GM18519 (cell line): ENCODE results near the gene ABCB1.
A peak's percentile ranks its signal among the peaks of the same experiment; 100 is the strongest.
"Not testable (repeated sequence)": the region's sequence is repeated elsewhere in the genome, so short reads cannot be mapped to it uniquely, and the experiment has no call there.

Experiments used
- ATAC-seq: cut with Tn5 transposase; IDR thresholded peaks from one replicate; pipeline ENCODE4 v1.9.1; 2021; ENCODE audit warnings: mild to moderate bottlenecking, moderate library complexity; ENCODE audit not compliant: unreplicated experiment, low FRiP score

Gene ABCB1

GRCh38 chr7:87580636-87581035, 20.0 kb downstream of the ABCB1 start:
- no peak for ATAC-seq

- ATAC-seq = no peak
Observed at GRCh38 chr7:87575521-87575920, 25.2 kb downstream of the ABCB1 start.

GRCh38 chr7:87574630-87575029, 26.1 kb downstream of the ABCB1 start:
- ATAC-seq = peak; percentile 38

GRCh38 chr7:87572513-87572912, 28.2 kb downstream of the ABCB1 start:
- not testable (repeated sequence) for ATAC-seq

GRCh38 chr7:87570178-87570577, 30.5 kb downstream of the ABCB1 start:
- ATAC-seq = no peak

- no peak for ATAC-seq
Observed at GRCh38 chr7:87567052-87567451, 33.6 kb downstream of the ABCB1 start.

GRCh38 chr7:87566311-87566900, 34.3 kb downstream of the ABCB1 start:
- ATAC-seq = no peak

- ATAC-seq = no peak
Observed at GRCh38 chr7:87565877-87566276, 34.8 kb downstream of the ABCB1 start.

GRCh38 chr7:87564296-87564963, 36.3 kb downstream of the ABCB1 start:
- peak; percentile 79 for ATAC-seq

GRCh38 chr7:87561702-87562101, 39.0 kb downstream of the ABCB1 start:
- ATAC-seq = no peak

GRCh38 chr7:87561102-87561501, 39.6 kb downstream of the ABCB1 start:
- no peak for ATAC-seq

GRCh38 chr7:87552351-87552900, 48.3 kb downstream of the ABCB1 start:
- ATAC-seq = no peak

- no peak for ATAC-seq
Observed at GRCh38 chr7:87548123-87548919, 52.4 kb downstream of the ABCB1 start.

GRCh38 chr7:87545760-87546159, 54.9 kb downstream of the ABCB1 start:
- ATAC-seq = no peak

- ATAC-seq = peak; percentile 75
Observed at GRCh38 chr7:87543623-87544022, 57.1 kb downstream of the ABCB1 start.

GRCh38 chr7:87541648-87542047, 59.0 kb downstream of the ABCB1 start:
- ATAC-seq = no peak

GRCh38 chr7:87538052-87538451, 62.6 kb downstream of the ABCB1 start:
- no peak for ATAC-seq

- ATAC-seq = no peak
Observed at GRCh38 chr7:87534072-87534471, 66.6 kb downstream of the ABCB1 start.

- no peak for ATAC-seq
Observed at GRCh38 chr7:87530126-87530525, 70.6 kb downstream of the ABCB1 start.

- ATAC-seq = no peak
Observed at GRCh38 chr7:87528730-87529129, 72.0 kb downstream of the ABCB1 start.

- no peak for ATAC-seq
Observed at GRCh38 chr7:87518735-87519134, 81.9 kb downstream of the ABCB1 start.
